ENCODE data around the gene PRKACG.

The PRKACG gene

GRCh38 chr9:68969538-68969937, 44.4 kb downstream of the PRKACG start:
- H3K4me3 ChIP-seq (ENCODE audit: low read depth, low read length), result no peak overlapping the region
- no peak for DNase-seq (ENCODE audit: low read depth)
- no peak for TF ChIP-seq CTCF (IDR thresholded peaks at IDR 0.05; ENCODE audit: control insufficient read depth, extremely low read depth, insufficient read depth)

- DNase-seq (ENCODE audit: low read depth), result no peak
- no peak for TF ChIP-seq CTCF (IDR thresholded peaks at IDR 0.05; ENCODE audit: control insufficient read depth, extremely low read depth, insufficient read depth)
Observed at GRCh38 chr9:68967800-68968199, 46.1 kb downstream of the PRKACG start.

GRCh38 chr9:68966496-68966944, 47.4 kb downstream of the PRKACG start:
- no peak for TF ChIP-seq CTCF (IDR thresholded peaks at IDR 0.05; ENCODE audit: control insufficient read depth, extremely low read depth, insufficient read depth)
- no peak overlapping the region for H3K4me3 ChIP-seq (ENCODE audit: low read depth, low read length)
- no peak for DNase-seq (ENCODE audit: low read depth)

More at GRCh38 chr9:68967800-68968199, 46.1 kb downstream of the PRKACG start:
- H3K4me3 ChIP-seq (ENCODE audit: low read depth, low read length), result no peak overlapping the region

- H3K4me3 ChIP-seq (ENCODE audit: low read depth, low read length), result no peak overlapping the region
- DNase-seq (ENCODE audit: low read depth), result no peak
- no peak for TF ChIP-seq CTCF (IDR thresholded peaks at IDR 0.05; ENCODE audit: control insufficient read depth, extremely low read depth, insufficient read depth)
Observed at GRCh38 chr9:68964765-68965164, 49.1 kb downstream of the PRKACG start.

- no peak overlapping the region for H3K4me3 ChIP-seq (ENCODE audit: low read depth, low read length)
- TF ChIP-seq CTCF (IDR thresholded peaks at IDR 0.05; ENCODE audit: control insufficient read depth, extremely low read depth, insufficient read depth), result no peak
- peak; percentile 61 for DNase-seq (ENCODE audit: low read depth)
Observed at GRCh38 chr9:68964102-68964541, 49.8 kb downstream of the PRKACG start.

- no peak for TF ChIP-seq CTCF (IDR thresholded peaks at IDR 0.05; ENCODE audit: control insufficient read depth, extremely low read depth, insufficient read depth)
- no peak overlapping the region for H3K4me3 ChIP-seq (ENCODE audit: low read depth, low read length)
- DNase-seq (ENCODE audit: low read depth), result no peak
Observed at GRCh38 chr9:68963416-68963815, 50.5 kb downstream of the PRKACG start.
